Measurements from ENCODE around the gene DCHS2. TPM values are rescaled to one million over a fixed set of nuclear protein-coding genes. Genes with fewer than 3 reads are reported as not detected.

Gene DCHS2
- total RNA-seq, 4 donors from 2014 or later: 0.26 to 0.93 (median 0.58) TPM

- Histone ChIP-seq H3K36me3 (no peaks in the 10 kb centered on the region), H3K27me3 (no peaks in the 10 kb centered on the region), H3K9me3 (no peaks in the 10 kb centered on the region), H3K27ac (no peak overlapping the region), H3K4me3 (no peak overlapping the region), H3K4me1 (no peaks in the 10 kb centered on the region)
- 90% methylated on average over 3 of the region's 3 CpGs for WGBS
- no peak for DNase-seq (ENCODE audit: low spot score in 2 of 2)
- TF ChIP-seq, protein P1, sequence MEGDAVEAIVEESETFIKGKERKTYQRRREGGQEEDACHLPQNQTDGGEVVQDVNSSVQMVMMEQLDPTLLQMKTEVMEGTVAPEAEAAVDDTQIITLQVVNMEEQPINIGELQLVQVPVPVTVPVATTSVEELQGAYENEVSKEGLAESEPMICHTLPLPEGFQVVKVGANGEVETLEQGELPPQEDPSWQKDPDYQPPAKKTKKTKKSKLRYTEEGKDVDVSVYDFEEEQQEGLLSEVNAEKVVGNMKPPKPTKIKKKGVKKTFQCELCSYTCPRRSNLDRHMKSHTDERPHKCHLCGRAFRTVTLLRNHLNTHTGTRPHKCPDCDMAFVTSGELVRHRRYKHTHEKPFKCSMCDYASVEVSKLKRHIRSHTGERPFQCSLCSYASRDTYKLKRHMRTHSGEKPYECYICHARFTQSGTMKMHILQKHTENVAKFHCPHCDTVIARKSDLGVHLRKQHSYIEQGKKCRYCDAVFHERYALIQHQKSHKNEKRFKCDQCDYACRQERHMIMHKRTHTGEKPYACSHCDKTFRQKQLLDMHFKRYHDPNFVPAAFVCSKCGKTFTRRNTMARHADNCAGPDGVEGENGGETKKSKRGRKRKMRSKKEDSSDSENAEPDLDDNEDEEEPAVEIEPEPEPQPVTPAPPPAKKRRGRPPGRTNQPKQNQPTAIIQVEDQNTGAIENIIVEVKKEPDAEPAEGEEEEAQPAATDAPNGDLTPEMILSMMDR (IDR thresholded peaks at IDR 0.05): no peak
- TF ChIP-seq POLR2AphosphoS5 (IDR thresholded peaks at IDR 0.05): no peak
- no peak for TF ChIP-seq EP300 (IDR thresholded peaks at IDR 0.05)
- TF ChIP-seq POLR2A (IDR thresholded peaks at IDR 0.05): no peak
These were observed 49.6 kb downstream of the DCHS2 start for GRCh38 chr4:154441982-154442381.

- Histone ChIP-seq H3K27me3 (no peaks in the 10 kb centered on the region), H3K4me1 (no peaks in the 10 kb centered on the region), H3K36me3 (no peaks in the 10 kb centered on the region), H3K27ac (no peak overlapping the region), H3K4me3 (no peak overlapping the region), H3K9me3 (no peaks in the 10 kb centered on the region)
- no peak for TF ChIP-seq POLR2A (IDR thresholded peaks at IDR 0.05)
- TF ChIP-seq, protein P1 (IDR thresholded peaks at IDR 0.05): no peak
- TF ChIP-seq POLR2AphosphoS5 (IDR thresholded peaks at IDR 0.05): no peak
- no peak for TF ChIP-seq EP300 (IDR thresholded peaks at IDR 0.05)
- WGBS: 49% methylated on average over 1 of the region's 1 CpG
- DNase-seq (ENCODE audit: low spot score in 2 of 2): no peak
These were observed 50.5 kb downstream of the DCHS2 start for GRCh38 chr4:154441124-154441523.

GRCh38 chr4:154439224-154439623, 52.4 kb downstream of the DCHS2 start:
- DNase-seq (ENCODE audit: low spot score in 2 of 2): no peak
- H3K4me1 ChIP-seq: no peaks in the 10 kb centered on the region
- TF ChIP-seq, protein P1 (IDR thresholded peaks at IDR 0.05): no peak
- no peaks in the 10 kb centered on the region for H3K36me3 ChIP-seq
- whole genome bisulfite sequencing: 9% methylated on average over 1 of the region's 1 CpG
- H3K27ac ChIP-seq: no peak overlapping the region
- no peaks in the 10 kb centered on the region for H3K9me3 ChIP-seq
- H3K4me3 ChIP-seq: no peak overlapping the region
- no peaks in the 10 kb centered on the region for H3K27me3 ChIP-seq

DNA sequence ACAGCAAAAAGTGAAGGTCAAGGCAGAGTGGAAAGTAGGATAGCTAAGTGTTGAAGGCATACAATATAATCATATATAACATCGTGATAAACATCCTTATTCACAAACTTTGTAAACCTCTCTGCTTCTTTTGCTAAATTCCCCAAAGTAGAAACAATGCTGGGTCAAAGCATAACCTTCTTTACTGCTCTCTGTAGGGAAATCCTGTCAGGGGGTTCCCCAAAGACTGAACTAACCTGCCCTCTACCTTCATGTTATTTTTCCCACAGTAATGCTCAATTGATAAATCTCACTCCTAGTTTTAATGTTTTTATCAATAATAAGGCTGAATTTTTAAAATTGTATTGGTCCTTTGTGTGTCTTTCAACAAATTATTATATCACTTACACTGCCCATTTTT, 55.7 kb downstream of the DCHS2 start:
- Histone ChIP-seq H3K9me3 (no peaks in the 10 kb centered on the region), H3K4me1 (no peaks in the 10 kb centered on the region), H3K36me3 (no peaks in the 10 kb centered on the region), H3K27ac (no peak overlapping the region), H3K4me3 (no peak overlapping the region), H3K27me3 (no peaks in the 10 kb centered on the region)
- WGBS: 80% methylated on average over 1 of the region's 1 CpG
- no peak for DNase-seq (ENCODE audit: low spot score in 2 of 2)
- no peak for TF ChIP-seq EP300 (IDR thresholded peaks at IDR 0.05)
- no peak for TF ChIP-seq POLR2AphosphoS5 (IDR thresholded peaks at IDR 0.05)
- TF ChIP-seq POLR2A (IDR thresholded peaks at IDR 0.05): no peak
- TF ChIP-seq, protein P1 (IDR thresholded peaks at IDR 0.05): no peak

- no peak for DNase-seq (ENCODE audit: low spot score in 2 of 2)
- Histone ChIP-seq H3K9me3 (no peaks in the 10 kb centered on the region), H3K4me1 (no peaks in the 10 kb centered on the region), H3K4me3 (no peak overlapping the region), H3K36me3 (no peaks in the 10 kb centered on the region), H3K27me3 (no peaks in the 10 kb centered on the region), H3K27ac (no peak overlapping the region)
- TF ChIP-seq, protein P1 (IDR thresholded peaks at IDR 0.05): no peak
- no peak for TF ChIP-seq POLR2A (IDR thresholded peaks at IDR 0.05)
- TF ChIP-seq POLR2AphosphoS5 (IDR thresholded peaks at IDR 0.05): no peak
- no peak for TF ChIP-seq EP300 (IDR thresholded peaks at IDR 0.05)
- WGBS: 78% methylated on average over 6 of the region's 6 CpGs
These were observed 58.1 kb downstream of the DCHS2 start for GRCh38 chr4:154433543-154433942.

All from suprapubic skin (tissue), 4 donors.